DMS79 treated with DMSO at 0.1 percent for 48 hours (cell line): ENCODE results near the gene KLK2.
A peak's percentile ranks its signal among the peaks of the same experiment; 100 is the strongest.
"Not testable (repeated sequence)": the region's sequence is repeated elsewhere in the genome, so short reads cannot be mapped to it uniquely, and the experiment has no call there.

Experiments
- DNase-seq: peaks from one replicate; lab custom pipeline; 2025; lab: John Stamatoyannopoulos, UW

KLK2 gene

GRCh38 chr19:50894478-50895356, 21.5 kb downstream of the KLK2 start:
- no peak for DNase-seq

- not testable (repeated sequence) for DNase-seq
Observed at GRCh38 chr19:50896089-50896590, 22.9 kb downstream of the KLK2 start.

DNA sequence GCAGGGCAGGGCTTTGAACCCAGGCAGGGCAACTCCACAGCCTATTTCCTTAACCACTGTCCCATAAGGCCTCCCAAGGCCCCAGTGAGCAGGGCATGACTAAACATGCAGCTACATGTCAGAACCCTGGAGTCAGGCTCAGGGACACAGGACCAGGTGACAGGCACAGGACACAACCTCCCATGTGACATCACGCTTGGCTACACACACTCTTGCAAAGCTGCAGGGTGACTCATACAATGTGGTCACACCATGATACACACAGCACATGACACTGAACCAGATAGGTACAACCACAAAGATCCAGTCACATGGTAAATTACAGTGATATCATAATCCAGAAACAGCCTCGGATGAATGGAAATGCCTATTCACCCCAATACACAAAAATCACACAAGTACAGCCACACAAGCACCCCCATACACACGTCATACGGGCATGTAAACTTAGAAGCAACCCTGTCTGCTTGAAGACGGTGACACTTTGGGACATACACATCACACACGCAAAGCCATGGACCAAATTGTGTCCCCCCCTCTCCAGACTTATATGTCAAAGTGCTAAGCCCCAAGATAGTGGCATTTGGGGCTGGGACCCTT, 23.5 kb downstream of the KLK2 start:
- peak; percentile 69 for DNase-seq

DNA sequence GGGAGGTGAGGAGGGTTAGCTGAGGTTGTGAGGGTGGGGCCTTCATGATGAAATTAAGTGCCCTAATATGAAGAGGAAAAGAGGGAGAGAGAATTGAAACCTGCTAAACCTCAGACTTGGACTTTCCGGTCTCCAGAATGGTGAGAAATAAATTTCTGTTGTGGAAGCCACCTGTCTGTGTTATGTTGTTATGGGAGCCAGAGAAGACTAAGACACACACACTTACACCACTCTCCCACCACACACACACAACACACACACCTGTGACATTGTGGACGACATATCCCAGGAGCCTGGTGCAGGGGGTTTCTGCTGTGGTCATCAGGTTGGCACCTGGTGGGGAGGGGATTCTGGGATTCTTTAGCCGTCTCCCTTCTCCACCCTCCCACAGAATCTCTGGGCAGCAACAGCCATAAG, 24.0 kb downstream of the KLK2 start:
- no peak for DNase-seq

- DNase-seq, result no peak
Observed at GRCh38 chr19:50897612-50898011, 24.4 kb downstream of the KLK2 start.

DNA sequence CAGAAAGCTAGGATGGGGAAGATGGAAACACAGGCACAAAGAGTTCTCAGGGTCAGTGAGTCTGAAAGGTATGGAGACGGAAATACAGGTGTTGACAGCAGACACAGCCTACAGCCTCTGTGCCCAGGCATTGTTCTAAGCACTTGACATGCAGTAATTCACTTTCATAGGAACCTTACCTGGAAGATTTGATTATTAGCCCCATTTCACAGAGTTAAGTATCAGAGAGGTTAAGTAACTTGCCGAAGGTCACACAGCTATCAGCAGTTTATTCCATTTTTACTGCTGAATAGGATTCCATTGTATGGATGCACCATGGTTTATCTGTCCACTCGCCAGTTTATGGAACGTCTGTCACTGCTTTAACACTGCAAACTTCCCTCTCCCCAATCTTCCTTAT, 24.8 kb downstream of the KLK2 start:
- no peak for DNase-seq

- no peak for DNase-seq
Observed at GRCh38 chr19:50899569-50899968, 26.3 kb downstream of the KLK2 start.

DNA sequence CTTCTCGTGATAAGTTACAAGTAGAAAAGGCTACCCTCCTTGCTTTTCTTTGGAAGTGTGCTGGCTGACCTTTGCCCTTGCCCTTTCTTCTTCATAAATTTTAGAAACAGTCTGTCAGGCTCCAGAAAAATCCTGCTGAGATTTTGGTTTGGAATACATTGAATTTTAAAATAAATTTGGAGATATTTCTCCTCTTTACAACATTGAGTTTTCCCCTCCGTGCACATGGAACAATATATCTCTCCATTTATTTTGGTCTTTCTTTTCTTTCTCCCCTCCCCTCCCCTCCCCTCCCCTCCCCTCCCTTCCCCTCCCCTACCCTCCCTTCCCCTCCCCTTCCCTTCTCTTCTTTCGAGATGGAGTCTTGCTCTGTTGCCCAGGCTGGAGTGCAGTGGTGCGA, 29.4 kb downstream of the KLK2 start:
- DNase-seq, result no peak

GRCh38 chr19:50906217-50906616, 33.0 kb downstream of the KLK2 start:
- DNase-seq, result no peak

GRCh38 chr19:50908336-50908735, 35.1 kb downstream of the KLK2 start:
- DNase-seq, result no peak

GRCh38 chr19:50909240-50910070, 36.2 kb downstream of the KLK2 start:
- DNase-seq, result no peak

DNA sequence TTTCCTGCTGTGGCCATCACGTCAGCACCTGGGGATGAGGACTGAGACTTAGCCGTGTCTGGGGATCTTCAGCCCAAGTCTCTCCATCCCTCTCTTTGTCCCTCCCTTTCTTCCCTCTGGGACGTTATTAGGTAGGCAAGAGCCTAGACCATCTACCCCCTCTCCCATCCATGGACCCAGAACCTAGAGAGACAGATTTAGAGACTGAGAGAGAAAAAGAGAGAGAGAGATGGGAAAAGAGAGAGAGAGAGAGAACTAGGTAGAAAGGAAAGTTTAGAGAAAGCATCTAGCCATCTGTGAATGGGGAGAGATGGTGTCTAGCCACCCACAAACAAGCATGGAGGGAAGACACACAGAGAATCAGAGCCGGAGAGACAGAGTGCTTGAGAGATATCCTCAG, 37.5 kb downstream of the KLK2 start:
- DNase-seq, result no peak

DNA sequence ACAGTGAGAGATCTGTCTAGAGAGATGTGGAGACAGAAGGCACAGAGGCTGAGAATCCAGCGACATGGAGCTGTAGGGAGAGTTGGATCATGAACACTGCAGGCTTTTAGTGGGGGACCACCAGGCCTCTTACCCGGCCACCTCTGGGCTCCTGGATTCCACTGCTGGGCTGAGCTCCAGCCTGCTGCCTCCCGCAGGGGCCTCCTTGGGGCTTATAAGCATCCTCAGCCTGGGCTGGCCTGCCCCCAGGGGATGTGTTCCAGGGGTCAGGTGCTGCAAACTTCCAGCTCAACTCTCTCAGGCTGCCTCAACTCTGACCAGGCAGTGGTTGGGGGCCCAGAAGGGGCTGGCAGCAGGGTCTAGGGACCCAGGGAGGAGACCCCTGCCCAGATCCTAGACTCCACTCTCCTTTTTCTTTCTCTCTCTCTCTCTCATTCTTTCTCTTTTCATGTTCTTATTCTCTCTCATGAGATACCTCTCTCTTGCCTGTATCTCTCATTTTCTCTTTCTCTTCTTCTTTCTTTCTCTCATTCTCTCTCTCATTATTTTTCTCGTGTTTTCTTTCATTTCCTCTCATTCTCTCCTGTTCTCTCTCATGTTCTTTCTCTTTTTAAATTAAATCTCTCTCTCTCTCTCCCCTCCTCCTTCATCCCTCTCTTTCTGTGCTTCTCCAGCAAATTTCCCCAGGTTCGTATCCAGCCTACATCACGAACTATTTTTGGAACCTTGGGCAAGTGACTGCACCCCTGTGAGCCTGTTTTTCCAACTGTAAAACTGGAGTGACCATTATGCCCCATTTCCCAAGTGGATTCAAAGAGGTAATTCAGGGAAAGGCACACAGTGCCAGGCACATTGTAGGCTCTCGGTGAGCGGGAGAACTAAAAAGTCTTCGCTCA, 38.2 kb downstream of the KLK2 start, which contains the start of gene KLK4:
Gene KLK4 (minus strand): TSS at position 190 of the 896 bp plus-strand sequence. CDS start 657 bp downstream, outside the sequence.
- DNase-seq, result no peak

DNA sequence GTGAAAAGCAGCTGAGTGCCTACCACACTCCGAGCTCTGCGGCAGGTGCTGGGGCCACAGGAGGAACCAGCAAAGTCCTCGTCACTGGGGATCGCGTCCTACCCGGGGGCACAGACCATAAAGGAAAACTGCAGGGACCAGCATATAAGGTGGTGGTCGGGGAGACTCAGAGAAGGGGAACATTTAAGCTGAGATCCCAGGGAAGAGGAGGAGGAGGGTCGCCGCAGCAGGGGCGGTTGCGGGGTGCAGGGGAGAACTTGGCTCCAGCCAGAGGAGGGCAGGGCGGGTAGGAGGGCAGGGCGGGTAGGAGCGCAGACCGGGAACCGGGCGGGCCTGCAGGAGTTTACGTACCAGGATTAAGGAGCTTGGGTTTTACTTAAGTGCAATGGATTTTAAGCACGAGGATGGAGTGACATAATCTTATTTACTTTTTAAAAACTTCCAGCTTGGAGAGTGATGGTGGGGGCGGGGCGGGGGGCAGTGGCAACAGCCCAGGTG, 38.9 kb downstream of the KLK2 start:
- no peak for DNase-seq

DNA sequence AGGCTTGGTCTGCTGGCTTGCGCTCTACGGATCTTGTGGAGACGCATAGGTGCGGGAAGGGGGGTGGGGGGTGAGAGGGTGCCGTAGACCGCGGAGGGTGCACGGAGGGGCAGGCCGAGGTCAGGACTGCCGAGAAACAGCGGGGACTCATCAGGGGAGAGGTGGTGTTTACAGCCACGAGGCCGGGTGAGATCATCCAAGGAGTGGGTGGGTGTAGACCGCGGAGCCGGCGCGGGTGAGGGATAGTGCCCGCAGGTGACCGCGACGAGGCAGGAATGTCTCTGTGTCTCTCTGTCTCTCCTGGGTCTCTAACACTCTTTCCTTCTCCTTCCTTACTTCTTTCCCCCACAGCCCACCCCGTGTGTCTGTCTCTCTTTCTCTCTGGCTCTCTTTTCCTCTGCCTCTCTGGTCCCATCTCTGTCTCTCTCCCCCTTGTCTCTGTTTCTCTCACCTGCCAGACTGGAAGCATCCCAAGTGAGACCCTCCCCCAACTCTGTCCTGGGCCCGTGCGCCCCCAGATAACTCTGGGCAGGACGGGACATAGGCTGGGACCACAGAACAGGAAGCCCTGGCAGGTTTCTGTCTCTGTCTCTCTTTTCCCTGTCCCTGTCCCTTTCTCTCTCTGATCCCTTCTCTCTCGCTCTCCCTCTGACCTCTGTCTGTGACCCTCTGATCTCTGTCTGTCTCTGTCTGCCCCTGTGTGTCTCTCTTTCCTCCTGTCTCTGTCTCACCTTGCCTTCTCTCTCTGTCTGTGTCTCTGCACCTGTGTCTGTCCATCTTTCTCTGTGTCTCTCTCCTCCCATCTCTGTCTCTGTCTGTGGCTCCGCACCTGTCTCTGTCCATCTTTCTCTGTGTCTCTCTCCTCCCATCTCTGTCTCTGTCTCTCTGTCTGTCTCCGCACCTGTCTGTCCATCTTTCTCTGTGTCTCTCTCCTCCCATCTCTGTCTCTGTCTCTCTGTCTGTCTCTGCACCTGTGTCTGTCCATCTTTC, 39.8 kb downstream of the KLK2 start:
- DNase-seq, result no peak

- no peak for DNase-seq
Observed at GRCh38 chr19:50916069-50916468, 42.8 kb downstream of the KLK2 start.

GRCh38 chr19:50921426-50922316, 48.4 kb downstream of the KLK2 start:
- DNase-seq, result peak; percentile 28

DNA sequence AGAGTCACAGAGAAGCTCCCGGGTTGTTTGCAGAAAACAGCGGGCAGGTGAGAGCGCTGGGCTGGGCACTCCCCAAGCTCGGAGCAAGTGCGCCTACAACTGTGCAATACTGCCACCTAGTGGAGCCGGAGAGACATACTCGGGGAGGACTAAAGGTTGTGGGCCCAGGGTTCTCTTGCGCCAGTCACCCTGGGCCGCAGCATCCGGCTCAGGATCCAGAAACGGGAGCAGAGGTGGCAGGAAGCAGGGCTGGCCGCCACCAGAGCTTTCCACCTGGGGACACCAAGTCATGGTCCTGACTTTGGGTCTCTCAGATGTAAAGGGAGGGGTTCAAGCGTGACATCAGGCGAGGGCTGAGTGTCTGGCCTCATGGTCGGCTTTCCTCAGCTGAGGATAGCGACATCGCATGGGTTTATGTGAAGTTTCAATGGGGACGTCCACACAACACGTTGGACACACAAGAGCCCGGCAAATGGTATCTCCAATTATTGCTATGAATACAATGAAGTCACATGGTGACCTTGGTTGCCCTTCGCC, 49.1 kb downstream of the KLK2 start:
- DNase-seq, result peak; percentile 66

DNA sequence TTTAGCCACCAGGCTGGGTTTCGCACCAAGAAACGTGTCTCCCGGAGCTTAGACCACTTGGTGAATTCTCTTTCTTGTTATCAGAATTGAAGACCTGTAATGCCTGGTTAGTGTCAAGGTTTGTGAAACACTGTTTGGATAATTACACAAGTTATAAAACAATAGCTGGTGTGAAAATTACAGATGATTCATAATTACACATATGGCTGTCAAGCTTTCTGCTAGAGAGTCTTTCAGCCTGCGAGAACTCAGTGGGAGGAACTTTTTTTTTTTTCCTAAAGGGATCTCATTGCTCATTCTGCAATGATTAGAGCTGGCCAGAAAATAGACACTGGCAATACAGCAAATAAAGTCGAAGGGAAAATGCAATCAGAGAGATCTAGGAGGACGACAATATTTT, 51.3 kb downstream of the KLK2 start:
- no peak for DNase-seq
